ENCODE results near the gene DGKI.

DNA sequence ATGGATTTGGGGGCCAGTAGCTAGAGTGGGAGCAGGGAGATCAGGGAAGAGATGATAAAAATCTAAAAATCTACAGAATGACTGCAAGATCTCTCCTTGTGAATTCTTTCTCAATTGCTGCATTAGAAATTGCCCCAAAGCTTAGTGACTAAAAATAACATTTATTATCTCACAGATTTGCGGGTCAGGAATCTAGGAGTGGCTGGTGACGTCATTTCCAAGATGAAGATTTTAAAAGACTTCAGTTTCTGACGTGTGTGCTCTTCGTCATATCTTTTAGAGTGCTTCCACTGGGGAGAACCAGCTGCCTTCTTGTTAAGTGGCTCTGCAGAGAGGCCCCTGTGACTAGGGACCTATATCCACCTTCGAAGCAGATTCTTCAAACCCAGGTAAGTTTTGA lies 112.6 kb downstream of the DGKI start:
- TF ChIP-seq RFX5 (IDR thresholded peaks at IDR 0.05; ENCODE audit: low read depth, low read length) (no peak), TBP (CRISPR knock-in tag; IDR thresholded peaks at IDR 0.05) (no peak), CEBPG (CRISPR knock-in tag; IDR thresholded peaks at IDR 0.05) (no peak), KDM6A (CRISPR knock-in tag; IDR thresholded peaks at IDR 0.05; ENCODE audit: low read depth) (no peak)
- TF ChIP-seq, protein P1, sequence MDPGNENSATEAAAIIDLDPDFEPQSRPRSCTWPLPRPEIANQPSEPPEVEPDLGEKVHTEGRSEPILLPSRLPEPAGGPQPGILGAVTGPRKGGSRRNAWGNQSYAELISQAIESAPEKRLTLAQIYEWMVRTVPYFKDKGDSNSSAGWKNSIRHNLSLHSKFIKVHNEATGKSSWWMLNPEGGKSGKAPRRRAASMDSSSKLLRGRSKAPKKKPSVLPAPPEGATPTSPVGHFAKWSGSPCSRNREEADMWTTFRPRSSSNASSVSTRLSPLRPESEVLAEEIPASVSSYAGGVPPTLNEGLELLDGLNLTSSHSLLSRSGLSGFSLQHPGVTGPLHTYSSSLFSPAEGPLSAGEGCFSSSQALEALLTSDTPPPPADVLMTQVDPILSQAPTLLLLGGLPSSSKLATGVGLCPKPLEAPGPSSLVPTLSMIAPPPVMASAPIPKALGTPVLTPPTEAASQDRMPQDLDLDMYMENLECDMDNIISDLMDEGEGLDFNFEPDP (CRISPR knock-in tag; conservative IDR thresholded peaks at IDR 0.05) = no peak
- TF ChIP-seq, protein P2, sequence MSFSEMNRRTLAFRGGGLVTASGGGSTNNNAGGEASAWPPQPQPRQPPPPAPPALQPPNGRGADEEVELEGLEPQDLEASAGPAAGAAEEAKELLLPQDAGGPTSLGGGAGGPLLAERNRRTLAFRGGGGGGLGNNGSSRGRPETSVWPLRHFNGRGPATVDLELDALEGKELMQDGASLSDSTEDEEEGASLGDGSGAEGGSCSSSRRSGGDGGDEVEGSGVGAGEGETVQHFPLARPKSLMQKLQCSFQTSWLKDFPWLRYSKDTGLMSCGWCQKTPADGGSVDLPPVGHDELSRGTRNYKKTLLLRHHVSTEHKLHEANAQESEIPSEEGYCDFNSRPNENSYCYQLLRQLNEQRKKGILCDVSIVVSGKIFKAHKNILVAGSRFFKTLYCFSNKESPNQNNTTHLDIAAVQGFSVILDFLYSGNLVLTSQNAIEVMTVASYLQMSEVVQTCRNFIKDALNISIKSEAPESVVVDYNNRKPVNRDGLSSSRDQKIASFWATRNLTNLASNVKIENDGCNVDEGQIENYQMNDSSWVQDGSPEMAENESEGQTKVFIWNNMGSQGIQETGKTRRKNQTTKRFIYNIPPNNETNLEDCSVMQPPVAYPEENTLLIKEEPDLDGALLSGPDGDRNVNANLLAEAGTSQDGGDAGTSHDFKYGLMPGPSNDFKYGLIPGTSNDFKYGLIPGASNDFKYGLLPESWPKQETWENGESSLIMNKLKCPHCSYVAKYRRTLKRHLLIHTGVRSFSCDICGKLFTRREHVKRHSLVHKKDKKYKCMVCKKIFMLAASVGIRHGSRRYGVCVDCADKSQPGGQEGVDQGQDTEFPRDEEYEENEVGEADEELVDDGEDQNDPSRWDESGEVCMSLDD (CRISPR knock-in tag; IDR thresholded peaks at IDR 0.05; ENCODE audit: borderline replicate concordance) = no peak
- TF ChIP-seq, protein P3, sequence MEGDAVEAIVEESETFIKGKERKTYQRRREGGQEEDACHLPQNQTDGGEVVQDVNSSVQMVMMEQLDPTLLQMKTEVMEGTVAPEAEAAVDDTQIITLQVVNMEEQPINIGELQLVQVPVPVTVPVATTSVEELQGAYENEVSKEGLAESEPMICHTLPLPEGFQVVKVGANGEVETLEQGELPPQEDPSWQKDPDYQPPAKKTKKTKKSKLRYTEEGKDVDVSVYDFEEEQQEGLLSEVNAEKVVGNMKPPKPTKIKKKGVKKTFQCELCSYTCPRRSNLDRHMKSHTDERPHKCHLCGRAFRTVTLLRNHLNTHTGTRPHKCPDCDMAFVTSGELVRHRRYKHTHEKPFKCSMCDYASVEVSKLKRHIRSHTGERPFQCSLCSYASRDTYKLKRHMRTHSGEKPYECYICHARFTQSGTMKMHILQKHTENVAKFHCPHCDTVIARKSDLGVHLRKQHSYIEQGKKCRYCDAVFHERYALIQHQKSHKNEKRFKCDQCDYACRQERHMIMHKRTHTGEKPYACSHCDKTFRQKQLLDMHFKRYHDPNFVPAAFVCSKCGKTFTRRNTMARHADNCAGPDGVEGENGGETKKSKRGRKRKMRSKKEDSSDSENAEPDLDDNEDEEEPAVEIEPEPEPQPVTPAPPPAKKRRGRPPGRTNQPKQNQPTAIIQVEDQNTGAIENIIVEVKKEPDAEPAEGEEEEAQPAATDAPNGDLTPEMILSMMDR (CRISPR knock-in tag; IDR thresholded peaks at IDR 0.05) = no peak
